Right lung (tissue), 5 donors: ENCODE results near the gene CHKB. TPM values are rescaled to one million over a fixed set of nuclear protein-coding genes. Genes with fewer than 3 reads are reported as not detected.
A peak's percentile ranks its signal among the peaks of the same experiment; 100 is the strongest.

Source experiments
- DNase-seq, 2 donors: peaks; one replicate each; pipeline ENCODE4 v3.0.0-alpha.2; 2013
- polyA plus RNA-seq, 5 donors: library from polyadenylated mRNA; unstranded; fragments of 120-200 nt; gene quantifications; one replicate each; pipeline versions ENCODE4 v1.2.1 to v1.2.3, GENCODE V29; 2013; ENCODE audit warnings: inconsistent platforms in 1 of 5, low replicate concordance in 1 of 5; ENCODE audit not compliant: insufficient read length in 5 of 5, insufficient read depth in 1 of 5

Gene CHKB
- polyA plus RNA-seq, 5 donors: 75.5 to 84.8 (median 82.1) TPM

DNA sequence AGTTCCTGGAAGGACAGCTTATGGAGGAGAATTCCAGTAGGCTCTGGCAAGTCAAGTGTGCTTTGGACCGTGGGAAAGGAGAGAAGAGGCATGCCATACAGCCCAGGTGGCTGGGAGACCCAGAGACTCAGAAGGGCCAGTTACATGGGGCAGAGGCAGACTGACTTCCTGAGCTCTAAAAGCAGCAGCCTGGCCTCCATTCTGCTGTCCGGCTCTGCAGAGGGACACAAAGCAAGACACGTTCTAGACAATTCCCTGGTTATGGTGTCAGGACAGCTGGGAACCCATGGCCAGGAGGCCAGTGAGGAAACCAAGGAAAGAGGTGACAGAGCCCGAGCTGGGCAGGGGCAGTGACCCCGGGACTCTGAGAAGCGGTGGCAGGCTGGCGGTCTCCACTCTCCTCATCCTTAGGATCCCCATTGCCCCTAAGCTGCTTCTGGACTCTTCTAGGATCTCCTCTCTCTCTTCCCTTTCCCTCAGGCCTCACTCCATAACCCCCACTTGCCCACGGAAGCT, 7.2 kb downstream of the CHKB start:
- no peak for DNase-seq

DNA sequence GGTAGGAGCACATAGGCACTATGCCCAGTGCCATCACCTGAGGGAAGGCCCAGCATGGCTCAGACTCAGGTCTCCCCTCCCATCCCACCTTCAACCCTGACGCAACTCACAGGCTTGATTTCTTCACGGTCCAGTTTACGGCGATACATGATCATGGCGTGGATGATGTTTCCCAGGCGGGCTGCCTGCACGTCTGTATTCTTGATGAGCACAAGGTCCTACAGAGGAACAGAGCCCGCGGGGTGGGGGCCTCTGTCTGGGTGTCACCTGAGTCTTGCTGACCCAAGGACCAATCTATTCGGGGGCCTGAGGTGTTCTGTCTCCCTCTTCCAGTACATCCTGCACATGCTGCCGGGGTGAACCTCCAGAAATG, 8.3 kb downstream of the CHKB start:
- no peak for DNase-seq

DNA sequence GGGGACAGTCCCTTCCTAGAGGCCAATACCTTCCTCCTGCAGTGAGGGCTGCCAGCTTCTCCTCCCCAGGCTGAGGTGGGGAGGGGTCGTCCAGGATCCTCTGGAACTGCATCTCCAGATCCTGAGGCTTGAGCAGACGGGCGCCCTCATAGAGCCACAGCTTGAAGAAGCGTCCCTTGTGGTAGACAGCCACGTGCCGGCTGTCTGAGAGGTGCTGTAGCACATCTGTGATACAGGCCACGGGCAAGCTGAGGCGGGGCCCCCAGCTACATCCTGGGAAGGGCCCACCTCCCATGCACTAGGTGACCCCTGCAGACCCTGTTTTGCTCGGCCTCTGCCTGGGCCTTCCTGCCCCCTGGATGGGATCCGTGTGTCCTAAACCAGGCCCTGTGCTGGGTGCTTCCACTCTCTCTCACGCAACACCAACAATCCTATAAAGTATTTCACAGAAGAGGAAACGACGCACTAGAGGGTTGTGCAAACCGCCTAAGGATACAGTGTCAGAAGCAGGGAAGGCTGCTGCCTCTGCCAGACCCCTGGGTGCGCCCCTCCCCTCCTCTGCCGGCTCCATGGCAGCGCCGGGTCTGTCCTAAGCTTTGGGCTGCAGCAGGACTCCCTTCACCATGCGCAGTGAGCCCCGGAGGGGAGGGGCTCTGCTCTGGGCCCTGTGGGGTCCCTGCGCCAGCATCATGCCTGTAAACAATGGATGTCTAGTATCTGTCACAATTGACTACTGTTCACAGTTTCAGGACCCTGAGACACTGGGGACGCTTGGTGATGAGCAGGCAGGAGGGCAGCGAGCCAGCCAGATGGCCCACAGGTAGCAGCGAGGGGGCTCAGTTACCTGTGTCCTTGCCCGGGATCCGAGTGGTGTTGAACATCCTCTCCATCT, 8.9 kb downstream of the CHKB start:
- no peak for DNase-seq

DNA sequence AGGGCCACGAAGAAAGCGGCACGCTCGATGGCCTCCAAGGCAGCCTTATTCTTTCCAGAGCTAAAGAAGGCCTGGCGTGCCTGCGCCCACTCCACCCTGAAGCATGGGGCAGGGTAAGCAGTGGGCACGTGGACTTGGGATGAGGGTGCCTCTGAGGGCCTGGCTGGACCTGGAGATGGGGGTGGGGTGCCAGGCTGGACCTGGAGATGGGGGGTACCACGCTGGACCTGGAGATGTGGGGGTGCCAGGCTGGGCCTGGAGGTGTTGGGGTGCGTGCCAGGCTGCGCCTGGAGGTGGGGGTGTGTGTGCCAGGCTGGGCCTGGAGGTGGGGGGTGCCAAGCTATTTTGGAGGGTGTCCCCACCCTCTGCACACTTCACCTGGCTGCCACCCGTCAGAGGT, 9.7 kb downstream of the CHKB start:
- no peak for DNase-seq

DNA sequence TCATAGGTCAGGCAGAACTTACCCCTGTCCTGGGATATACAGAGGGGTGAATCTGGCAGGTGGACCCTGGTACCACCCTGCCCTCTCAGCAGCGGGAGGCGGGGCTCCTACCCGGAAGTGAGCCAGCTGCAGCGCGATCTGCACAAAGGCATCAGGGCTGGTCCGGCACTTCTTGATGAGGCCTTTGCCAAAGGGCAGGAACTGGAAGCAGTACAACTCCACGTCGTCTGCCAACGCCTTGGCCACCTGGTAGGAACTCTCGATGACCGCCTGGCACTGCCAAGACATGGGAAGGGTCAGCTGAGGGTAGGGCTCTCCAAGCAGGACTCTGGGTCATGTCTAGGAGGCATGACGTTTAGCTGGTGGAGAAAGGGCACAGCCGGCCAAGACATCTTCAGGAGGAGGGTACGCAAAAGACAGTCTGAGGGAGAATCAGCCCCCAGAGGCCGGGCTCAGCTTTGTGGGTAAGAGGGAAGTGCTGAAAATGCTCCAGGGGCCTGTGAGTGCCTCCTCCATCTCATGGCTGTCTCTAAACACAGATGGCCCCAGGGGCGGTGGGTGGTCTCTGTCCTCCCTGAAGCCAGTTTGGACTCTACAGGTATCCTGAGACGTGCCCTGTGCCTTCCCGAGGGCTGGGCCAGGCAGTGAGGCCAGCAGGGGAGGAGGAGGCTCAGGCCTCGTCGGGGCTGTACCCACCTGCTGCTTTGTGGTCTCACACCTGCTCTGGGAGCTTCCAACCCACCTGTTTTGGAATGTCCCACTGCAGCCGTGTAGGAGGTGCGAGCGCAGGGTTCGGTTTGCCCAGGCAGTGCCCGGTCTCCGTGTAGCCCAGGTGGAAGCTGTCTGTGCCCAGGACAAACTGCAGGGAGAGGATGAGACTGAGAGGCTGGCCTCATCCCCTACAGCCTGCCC, 11.1 kb downstream of the CHKB start:
- no peak for DNase-seq

DNA sequence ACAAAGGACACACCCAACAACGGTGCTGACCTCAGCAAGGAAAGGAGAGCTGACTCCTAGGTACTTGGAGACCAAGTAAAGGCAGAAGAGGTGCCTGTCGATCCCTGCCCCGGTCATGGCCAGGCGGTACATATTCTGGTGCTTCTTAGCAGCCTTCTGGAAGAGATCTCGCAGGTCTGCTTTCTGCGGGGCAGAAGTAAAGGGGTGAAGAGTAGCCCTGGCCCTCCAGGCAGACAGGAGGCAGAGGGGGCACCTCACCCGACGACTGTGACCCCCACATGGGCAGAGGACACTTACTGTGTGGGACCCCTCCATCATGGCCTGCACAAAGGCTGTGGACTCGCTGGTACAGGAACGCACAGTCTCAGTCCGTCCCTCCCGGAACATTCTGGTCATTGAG, 11.8 kb downstream of the CHKB start:
- DNase-seq: no peak

DNA sequence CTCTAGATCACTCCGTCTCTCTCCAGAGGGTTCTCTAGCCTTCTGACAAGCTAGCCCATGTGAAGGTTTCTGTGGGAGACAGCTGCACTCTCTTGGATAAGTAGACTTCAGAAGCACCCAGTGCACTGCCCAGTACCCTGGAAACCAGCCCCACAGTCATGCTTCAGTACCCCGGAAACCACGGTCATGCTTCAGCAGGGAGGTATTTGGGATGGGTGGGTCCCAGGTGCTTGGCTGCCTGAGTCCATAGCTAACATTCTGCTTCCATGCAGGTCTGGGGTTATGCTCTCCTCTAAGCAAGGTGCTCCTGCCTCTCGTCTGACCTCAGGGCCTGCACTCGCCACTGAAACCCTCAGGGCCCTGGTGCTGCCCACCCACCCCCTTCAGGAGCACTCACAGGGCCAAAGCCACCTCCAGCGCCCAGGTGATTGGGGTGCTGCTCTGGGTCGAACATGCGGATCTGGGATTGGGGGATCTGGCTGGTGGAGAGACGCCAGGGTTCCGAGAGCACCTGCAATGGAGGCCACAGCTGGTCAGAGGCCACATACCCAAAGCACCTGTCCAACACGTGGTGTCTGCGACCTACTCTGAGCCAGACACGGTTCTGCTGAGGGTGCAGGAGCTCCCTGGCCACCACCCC, 12.6 kb downstream of the CHKB start:
- no peak for DNase-seq

DNA sequence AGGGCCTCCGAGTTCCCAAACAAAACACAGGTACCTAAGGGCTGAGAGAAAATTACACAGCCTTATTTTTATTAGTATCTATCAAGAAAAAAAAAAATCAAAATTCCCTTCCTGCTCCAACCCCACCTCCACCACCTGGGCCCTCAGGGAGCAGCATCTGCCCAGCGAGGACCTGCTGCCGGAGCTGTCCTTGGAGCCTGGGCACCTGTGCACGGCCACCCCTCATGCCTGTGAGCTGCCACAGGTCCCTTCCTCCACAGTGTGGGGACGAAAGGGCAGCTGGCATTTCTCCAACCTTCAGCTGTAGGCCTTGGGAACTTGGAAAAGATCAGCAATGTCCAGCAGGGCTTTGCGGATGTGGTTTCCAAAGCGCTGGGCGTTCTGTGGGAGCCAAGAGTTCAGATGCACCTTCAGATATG, 13.6 kb downstream of the CHKB start:
- DNase-seq: no peak

DNA sequence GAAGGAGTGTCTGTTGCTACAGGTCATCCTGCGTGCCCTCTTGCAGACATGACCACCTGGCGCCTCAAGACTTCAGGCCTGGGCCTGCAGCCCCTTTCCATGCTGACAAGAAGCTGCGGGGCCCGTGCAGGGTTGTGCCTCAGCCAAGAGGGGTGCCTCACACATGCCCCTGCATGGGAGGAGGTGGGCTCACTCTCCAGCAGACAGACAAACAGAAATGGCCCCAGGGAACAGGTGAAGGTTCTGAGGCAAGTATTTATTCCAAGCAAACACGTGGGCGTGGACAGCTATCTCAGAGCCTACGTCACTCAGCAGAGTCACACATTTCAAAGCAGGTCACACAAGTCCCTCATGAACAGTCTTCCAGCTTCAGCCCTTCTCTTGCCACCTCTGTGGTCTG, 14.0 kb downstream of the CHKB start:
- no peak for DNase-seq

DNA sequence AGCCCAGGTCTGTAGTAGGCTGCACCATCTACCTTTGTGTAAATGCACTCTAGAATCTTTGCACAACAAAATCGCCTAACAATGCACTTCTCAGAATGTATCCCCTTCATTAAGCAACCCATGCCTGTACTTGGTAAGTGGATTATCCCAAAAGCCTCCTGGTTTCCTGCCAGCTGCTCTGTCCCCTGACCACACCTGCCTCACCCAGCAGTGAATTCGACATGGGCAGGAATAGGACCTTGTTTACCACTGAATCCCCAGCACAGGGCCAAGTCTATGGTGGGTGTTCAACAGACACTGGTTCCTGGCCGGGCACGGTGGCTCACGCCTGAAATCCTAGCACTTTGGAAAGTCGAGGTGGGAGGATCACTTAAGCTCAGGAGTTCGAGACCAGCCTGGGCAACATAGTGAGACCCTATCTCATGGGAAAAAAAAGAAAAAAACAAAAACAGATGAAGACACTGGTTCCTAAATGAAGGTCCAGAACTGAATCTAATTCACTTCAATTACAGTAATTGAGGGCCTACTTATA, 14.9 kb downstream of the CHKB start:
- no peak for DNase-seq

DNA sequence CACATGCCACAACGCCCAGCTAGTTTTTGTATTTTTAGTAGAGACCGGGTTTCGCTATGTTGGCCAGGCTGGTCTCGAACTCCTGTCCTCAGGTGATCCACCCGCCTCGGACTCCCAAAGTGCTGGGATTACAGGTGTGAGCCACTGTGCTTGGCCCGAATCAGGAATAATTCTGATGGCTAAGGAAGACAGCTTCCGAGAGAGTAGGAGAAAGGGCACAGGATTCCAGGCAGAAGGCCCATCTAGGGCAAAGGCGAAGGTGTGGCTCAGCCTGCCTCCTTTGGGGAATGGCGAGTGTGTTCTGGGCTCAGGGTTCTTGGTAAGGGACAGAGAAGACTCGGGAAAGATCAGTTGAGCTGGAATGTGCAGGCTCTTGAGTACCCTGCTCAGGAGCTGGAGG, 18.4 kb downstream of the CHKB start:
- DNase-seq: no peak

DNA sequence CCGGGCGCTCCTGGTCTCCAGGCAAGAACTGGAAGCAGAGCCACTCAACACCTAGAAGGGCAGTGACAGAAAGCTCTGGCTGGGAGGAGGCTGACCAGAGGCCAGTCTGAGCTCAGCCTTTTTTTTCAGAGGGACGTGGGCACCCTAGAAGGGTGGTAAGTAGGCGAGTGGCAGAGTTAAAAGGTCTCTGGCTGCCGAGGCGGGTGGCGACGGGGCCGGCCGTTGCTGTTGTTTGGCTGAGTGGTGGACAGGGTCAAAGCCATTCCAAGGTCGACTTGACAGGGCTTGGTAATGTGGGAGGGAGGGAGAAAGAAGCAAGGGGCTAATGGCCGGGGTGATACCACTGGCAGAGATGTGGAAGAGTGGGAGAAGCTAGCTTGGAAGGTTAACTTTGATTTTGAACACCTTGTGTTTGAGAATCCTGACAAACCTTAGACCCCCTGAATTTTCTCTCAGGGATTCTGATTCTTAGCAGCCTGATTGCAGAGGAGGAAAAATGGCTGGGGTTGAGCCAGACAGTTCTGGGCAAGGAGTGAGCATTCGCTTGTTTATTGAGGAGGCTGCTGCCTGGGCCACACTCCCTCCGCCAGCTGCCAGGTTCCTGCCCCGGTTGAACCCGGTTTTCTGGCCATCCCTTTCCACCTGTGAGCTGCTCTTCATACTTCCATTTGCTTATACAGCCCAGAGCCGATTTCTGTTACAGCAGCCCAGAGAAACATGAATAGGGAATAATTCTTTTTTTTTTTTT, 19.1 kb downstream of the CHKB start:
- no peak for DNase-seq

DNA sequence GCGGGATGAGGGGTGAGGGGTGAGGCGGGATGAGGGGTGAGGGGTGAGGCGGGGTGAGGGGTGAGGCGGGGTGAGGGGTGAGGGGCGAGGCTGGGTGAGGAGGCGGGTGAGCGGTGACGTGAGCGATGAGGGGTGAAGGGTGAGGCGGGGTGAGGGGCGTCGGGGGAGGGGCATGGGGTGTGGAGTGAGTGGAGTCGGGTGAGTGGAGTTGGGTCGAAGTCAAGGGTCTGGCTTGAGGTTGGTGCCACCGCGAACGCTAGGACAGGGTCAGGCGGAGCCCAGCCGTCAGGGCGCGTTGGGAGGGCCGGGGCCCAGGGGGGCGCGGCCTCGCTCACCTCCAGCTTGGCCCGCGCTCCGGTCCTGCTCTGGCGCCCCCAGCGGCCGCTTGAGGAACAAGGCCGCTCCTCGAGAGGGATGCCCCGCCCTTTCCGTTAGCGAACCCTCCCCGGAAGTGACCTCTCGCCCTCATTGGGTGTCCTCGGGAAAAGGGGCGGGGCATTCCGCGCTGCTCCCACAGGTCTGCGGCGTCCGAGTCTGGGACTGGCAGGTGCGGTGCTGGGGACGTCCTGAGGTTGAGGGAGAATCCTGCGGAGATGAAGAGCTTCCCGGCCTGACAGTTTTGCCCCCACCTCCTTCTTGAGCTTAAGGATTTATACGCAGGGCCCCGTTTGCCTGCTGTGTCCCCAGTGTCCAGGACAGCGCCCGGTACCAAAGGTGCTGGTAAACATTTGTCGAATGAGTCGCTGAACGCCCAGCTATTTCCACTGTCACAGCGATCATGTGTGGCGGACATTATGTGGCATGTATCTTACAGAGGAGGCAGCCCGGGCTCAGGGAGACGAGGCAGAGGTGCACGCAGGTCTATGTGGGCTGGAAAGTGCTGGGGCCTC, 19.9 kb downstream of the CHKB start, which contains the start of gene SYCE3:
Gene SYCE3 (minus strand): TSS at position 397 of the 890 bp plus-strand sequence. CDS start 6,514 bp downstream, outside the sequence.
- DNase-seq: peak; percentile 91 to 92

DNA sequence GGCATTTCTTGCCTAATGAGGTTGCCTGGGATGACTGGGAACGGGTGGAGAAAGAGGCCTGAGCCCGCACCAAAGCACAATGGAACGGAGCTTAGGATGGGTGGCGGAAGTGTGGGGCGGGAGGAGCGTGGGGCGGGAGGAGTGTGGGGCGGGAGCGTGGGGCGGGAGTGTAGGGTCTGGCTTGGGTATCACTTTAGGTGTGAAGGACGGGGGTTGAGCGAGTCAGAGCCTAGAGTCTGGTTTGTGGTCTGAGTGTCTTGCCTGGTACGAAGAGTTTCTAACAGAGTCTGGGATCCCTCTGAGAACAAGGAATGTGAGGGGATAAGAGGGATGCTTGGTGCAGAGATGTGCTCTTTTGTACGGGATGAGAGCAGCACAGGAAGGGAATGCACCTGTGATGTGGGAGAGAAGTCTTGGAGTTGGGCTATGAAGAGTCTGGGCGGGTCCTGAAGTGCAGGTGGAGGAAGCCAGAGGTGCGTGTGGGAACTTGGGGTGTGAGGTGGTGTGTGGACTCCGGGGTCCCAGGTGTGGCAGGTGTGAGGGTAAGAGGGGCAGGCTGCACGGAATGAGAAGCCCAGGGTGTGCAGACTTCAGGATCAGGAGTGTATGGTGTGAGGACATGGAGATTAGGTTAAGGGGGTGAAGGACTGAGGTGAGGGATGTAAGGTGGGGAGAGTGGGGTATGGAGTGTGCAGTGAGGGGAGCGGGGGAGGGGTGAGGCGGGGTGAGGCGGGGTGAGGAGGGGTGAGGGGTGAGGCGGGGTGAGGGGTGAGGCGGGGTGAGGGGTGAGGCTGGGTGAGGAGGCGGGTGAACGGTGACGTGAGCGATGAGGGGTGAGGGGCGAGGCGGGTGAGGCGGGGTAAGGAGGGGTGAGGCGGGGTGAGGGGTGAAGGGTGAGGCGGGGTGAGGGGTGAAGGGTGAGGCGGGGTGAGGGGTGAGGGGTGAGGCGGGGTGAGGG, 21.0 kb downstream of the CHKB start:
- DNase-seq: no peak

DNA sequence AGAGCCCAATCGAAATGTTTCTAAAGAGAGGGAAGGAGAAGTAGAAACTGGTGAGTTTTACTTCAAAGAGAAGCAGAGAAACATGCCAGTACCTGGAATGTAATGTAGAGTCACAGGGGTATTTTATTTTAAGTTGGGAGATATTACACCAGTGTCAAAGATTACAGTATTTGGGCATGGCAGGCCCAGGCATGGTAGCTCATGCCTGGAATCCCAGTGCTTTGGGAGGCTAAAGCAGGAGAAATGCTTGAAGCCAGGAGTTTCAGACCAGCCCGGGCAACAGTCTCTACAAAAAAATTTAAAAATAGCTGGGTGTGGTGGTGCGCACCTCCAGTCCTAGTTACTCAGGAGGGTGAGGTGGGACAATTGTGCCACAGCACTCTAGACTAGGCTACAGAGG, 22.6 kb downstream of the CHKB start:
- DNase-seq: no peak

DNA sequence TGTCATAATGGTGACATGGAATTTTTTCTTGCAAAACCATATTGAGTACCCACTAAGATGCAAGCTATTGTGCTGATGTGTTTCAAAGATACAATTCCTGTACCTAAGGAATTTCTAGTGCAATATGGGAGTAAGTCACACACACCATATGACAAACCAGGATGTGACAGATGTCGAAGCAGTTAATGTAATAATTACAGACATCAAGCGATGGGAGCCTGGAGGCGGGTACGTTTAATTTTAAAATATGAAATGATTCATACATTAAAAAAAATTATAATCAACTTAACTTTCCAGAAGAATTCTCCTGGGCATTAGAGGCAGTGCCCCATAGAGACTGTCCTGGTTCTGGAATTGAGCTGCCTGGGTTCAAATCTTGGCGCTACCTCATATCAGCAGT, 25.9 kb downstream of the CHKB start:
- DNase-seq: no peak

DNA sequence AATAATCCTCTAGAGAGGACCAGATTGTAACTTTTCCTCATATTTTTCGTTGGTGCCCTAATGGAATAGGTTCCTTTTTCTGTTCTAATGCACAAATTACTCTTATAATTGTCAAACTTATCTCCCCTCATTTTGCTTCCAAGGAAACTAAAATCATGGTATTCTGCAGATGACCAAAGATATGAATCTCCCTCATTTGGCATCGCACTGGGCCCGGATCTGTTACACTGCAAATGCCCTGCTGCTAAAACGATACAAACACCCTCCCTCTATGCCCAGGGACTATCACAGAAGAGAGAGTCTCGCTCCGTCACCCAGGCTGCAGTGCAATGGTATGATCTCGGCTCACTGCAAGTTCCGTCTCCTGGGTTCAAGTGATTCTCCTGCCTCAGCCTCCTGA, 29.3 kb downstream of the CHKB start:
- DNase-seq: no peak

DNA sequence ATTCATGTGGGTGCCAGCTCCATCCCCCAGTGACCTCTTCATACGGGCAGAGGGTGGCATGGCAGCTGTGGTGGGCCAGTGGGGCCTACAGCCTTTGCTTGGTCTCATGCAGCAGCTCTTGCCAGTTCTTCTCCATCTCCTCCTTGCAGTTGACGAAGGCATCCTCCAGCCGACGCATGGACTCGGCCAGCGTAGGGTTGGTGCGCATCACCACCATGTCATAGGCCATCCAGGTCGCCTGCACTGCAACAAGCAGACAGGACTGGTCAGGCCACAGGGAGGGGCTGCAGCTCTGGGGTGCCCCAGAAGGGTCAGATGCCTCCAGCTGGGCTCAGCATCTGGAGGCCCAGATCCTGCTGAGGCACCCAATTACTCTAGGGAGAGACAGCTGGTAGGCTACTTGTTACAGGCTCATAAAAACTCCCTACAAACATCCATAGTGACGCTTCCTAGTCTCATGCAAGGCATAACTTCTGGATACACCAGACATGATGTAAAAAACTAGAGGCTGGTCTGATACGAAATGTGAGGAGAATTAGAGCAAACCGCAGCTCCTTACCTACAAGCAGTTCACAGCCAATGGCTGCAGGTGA, 31.4 kb downstream of the CHKB start:
- DNase-seq: no peak
